Prostate gland (tissue), 2 donors: ENCODE measurements around the gene ATP6V1C2. TPM values are rescaled to one million over a fixed set of nuclear protein-coding genes. Genes with fewer than 3 reads are reported as not detected.

ENCODE experiments used
- DNase-seq: peaks from one replicate; pipeline ENCODE4 v3.0.0-alpha.2; 2019; ENCODE audit warnings: low spot score
- H3K27ac ChIP-seq, 2 donors: fragments of 200-600 bp; sonication (generic); 2 replicates each; pipeline ENCODE4 v1.5.1; 2017 to 2019
- H3K27me3 ChIP-seq: fragments of 200-600 bp; sonication (generic); replicated peaks from 2 replicates; pipeline ENCODE4 v1.5.1; 2019; ENCODE audit not compliant: insufficient read depth
- H3K36me3 ChIP-seq, 2 donors: fragments of 200-600 bp; sonication (generic); 1 replicate in 1 of 2; 2 replicates in 1 of 2; pipeline versions ENCODE4 v1.5.1 to v1.8.1; 2017 to 2019
- H3K4me1 ChIP-seq: fragments of 200-600 bp; sonication (generic); replicated peaks from 2 replicates; pipeline ENCODE4 v1.5.1; 2019
- H3K4me3 ChIP-seq, 2 donors: fragments of 200-600 bp; sonication (generic); 2 replicates each; pipeline ENCODE4 v1.5.1; 2017 to 2019
- H3K9me3 ChIP-seq: fragments of 200-600 bp; sonication (generic); 2 replicates; pipeline ENCODE4 v1.5.1; 2017
- CTCF ChIP-seq, 4 experiments: fragments of 200-600 bp in 2 of 4; fragments of 450-650 bp in 2 of 4; sonication (generic) in 2 of 4; IDR thresholded peaks; 1 replicate in 3 of 4; 2 replicates in 1 of 4; pipeline ENCODE4 v1.5.1; 2016 to 2019; ENCODE audit warnings: antibody characterized with exemption in 4 of 4, mild to moderate bottlenecking in 2 of 4, moderate library complexity in 2 of 4
- POLR2A ChIP-seq: fragments of 450-650 bp; IDR thresholded peaks from one replicate; pipeline ENCODE4 v1.6.1; 2016; ENCODE audit warnings: antibody characterized with exemption, mild to moderate bottlenecking
- POLR2AphosphoS5 ChIP-seq: sonication (generic); formaldehyde crosslinking; IDR thresholded peaks from one replicate; pipeline ENCODE4 v1.6.1; 2017; ENCODE audit warnings: antibody characterized with exemption
- WGBS: methylation state at CpG from one replicate; pipeline ENCODE4 v1.1.5; 2018; 5-methylcytosine and 5-hydroxymethylcytosine counted together
- intact Hi-C: fragments of 100-400 bp; cut with DNase I; formaldehyde crosslinking; loops from one replicate; pipeline ENCODE4 v1.14.2; 2022
- total RNA-seq, 2 donors: library from RNA; depleted of rRNA; stranded (reverse); fragments of >200 nt; gene quantifications; one replicate each; pipeline ENCODE4 v1.1.0, GENCODE V29; 2016

Gene ATP6V1C2
- total RNA-seq, 2 donors from 2014 or later = 0.41 to 4.0 TPM

- no peaks in the 10 kb centered on the region for H3K4me1 ChIP-seq
- H3K27me3 ChIP-seq = no peaks in the 10 kb centered on the region
- no peaks in the 10 kb centered on the region for H3K36me3 ChIP-seq
- TF ChIP-seq POLR2A (no peak), CTCF (IDR thresholded peaks at IDR 0.05) (no peak), POLR2AphosphoS5 (no peak)
- H3K4me3 ChIP-seq = no peak overlapping the region
- no peaks in the 10 kb centered on the region for H3K9me3 ChIP-seq
- H3K27ac ChIP-seq = no peak overlapping the region
- no peak for DNase-seq
- intact Hi-C loops = no loop called here
- 75% methylated on average over 7 of the region's 7 CpGs for WGBS
These were observed 34.2 kb downstream of the ATP6V1C2 start for GRCh38 chr2:10755621-10756020.

GRCh38 chr2:10757814-10758286 lies 36.4 kb downstream of the ATP6V1C2 start:
- Histone ChIP-seq H3K27ac (no peak overlapping the region), H3K36me3 (no peaks in the 10 kb centered on the region), H3K27me3 (no peaks in the 10 kb centered on the region), H3K9me3 (no peaks in the 10 kb centered on the region), H3K4me3 (no peak overlapping the region), H3K4me1 (no peaks in the 10 kb centered on the region)
- intact Hi-C loops = no loop called here
- TF ChIP-seq POLR2A = no peak
- TF ChIP-seq CTCF (IDR thresholded peaks at IDR 0.05) = no peak
- no peak for TF ChIP-seq POLR2AphosphoS5
- 86% methylated on average over 6 of the region's 6 CpGs for WGBS
- DNase-seq = no peak

GRCh38 chr2:10759151-10759714 lies 37.8 kb downstream of the ATP6V1C2 start:
- Histone ChIP-seq H3K4me1 (no peaks in the 10 kb centered on the region), H3K27ac (no peak overlapping the region), H3K9me3 (no peaks in the 10 kb centered on the region), H3K4me3 (no peak overlapping the region), H3K27me3 (no peaks in the 10 kb centered on the region), H3K36me3 (no peaks in the 10 kb centered on the region)
- intact Hi-C loops = no loop called here
- DNase-seq = no peak
- WGBS = 76% methylated on average over 11 of the region's 11 CpGs
- no peak for TF ChIP-seq POLR2A
- no peak for TF ChIP-seq POLR2AphosphoS5
- TF ChIP-seq CTCF (IDR thresholded peaks at IDR 0.05) = no peak

- TF ChIP-seq POLR2A (no peak), CTCF (IDR thresholded peaks at IDR 0.05) (no peak), POLR2AphosphoS5 (no peak)
- Histone ChIP-seq H3K9me3 (no peaks in the 10 kb centered on the region), H3K27ac (no peak overlapping the region), H3K4me3 (no peak overlapping the region), H3K36me3 (no peaks in the 10 kb centered on the region), H3K27me3 (no peaks in the 10 kb centered on the region), H3K4me1 (no peaks in the 10 kb centered on the region)
- no peak for DNase-seq
- intact Hi-C loops = no loop called here
- WGBS = 93% methylated on average over 13 of the region's 13 CpGs
These were observed 39.5 kb downstream of the ATP6V1C2 start for GRCh38 chr2:10760794-10761504.

GRCh38 chr2:10761591-10761990 lies 40.2 kb downstream of the ATP6V1C2 start:
- no peaks in the 10 kb centered on the region for H3K27me3 ChIP-seq
- no peak overlapping the region for H3K4me3 ChIP-seq
- WGBS = 91% methylated on average over 9 of the region's 9 CpGs
- TF ChIP-seq POLR2AphosphoS5 (no peak), CTCF (IDR thresholded peaks at IDR 0.05) (no peak), POLR2A (no peak)
- DNase-seq = no peak
- no peak overlapping the region for H3K27ac ChIP-seq
- intact Hi-C loops = no loop called here
- H3K4me1 ChIP-seq = no peaks in the 10 kb centered on the region
- no peaks in the 10 kb centered on the region for H3K36me3 ChIP-seq
- no peaks in the 10 kb centered on the region for H3K9me3 ChIP-seq
